Measurements from ENCODE around the gene TSACC. TPM values are rescaled to one million over a fixed set of nuclear protein-coding genes. Genes with fewer than 3 reads are reported as not detected.

The TSACC gene
- total RNA-seq, 4 donors from 2014 or later, result 1.2 to 8.3 TPM; not detected in 2

DNA sequence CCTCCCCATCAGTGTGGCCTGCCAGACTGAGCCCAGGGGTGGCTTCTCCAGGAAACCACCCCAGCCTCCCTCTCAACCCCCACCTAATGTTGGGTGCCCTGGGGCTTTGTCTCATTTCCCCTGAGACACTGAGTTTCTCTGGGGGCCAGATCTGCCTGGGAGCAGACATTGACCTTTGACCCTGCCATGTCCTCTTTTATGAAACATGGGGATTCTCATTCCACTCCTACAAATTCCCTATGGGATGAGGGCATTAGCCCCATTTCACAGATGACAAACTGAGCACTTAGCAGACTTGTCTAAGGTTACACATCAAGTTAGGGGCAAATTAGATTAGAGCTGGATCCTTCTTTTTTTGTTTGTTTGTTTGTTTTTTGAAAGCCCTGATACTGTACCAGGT, 54.8 kb downstream of the TSACC start:
- H3K27me3 ChIP-seq, result no peaks in the 10 kb centered on the region
- no peaks in the 10 kb centered on the region for H3K36me3 ChIP-seq
- H3K27ac ChIP-seq, result no peak overlapping the region
- no peak for DNase-seq
- no peaks in the 10 kb centered on the region for H3K4me1 ChIP-seq
- TF ChIP-seq, protein P1, sequence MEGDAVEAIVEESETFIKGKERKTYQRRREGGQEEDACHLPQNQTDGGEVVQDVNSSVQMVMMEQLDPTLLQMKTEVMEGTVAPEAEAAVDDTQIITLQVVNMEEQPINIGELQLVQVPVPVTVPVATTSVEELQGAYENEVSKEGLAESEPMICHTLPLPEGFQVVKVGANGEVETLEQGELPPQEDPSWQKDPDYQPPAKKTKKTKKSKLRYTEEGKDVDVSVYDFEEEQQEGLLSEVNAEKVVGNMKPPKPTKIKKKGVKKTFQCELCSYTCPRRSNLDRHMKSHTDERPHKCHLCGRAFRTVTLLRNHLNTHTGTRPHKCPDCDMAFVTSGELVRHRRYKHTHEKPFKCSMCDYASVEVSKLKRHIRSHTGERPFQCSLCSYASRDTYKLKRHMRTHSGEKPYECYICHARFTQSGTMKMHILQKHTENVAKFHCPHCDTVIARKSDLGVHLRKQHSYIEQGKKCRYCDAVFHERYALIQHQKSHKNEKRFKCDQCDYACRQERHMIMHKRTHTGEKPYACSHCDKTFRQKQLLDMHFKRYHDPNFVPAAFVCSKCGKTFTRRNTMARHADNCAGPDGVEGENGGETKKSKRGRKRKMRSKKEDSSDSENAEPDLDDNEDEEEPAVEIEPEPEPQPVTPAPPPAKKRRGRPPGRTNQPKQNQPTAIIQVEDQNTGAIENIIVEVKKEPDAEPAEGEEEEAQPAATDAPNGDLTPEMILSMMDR (IDR thresholded peaks at IDR 0.05), result no peak
- TF ChIP-seq POLR2A (IDR thresholded peaks at IDR 0.05), result no peak
- intact Hi-C loops (cut with DNase I), result no loop called here
- no peak overlapping the region for H3K4me3 ChIP-seq (replicated peaks in 1 of 3)
- H3K9me3 ChIP-seq, result no peaks in the 10 kb centered on the region

DNA sequence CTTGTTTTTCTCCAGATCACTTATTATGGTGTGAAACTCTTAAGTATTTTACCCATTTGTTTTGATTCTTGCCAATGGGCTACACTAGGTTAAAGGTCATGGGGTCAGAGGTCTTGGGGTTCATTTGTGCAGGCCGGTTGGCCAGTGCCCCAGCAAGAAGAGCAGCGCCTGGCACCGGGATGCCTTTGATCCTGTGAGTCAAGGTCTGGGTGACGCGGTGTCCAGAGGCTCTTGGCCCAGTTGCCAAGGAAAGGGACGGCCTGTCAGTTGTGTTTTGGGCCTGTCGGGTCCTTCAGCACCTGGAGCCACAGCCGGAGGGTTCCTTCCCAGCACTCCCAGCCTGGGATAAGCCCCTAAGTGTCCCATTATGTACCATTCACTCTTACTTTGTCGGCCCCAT, 55.8 kb downstream of the TSACC start:
- DNase-seq, result no peak
- Histone ChIP-seq H3K27ac (no peak overlapping the region), H3K36me3 (no peaks in the 10 kb centered on the region), H3K4me3 (replicated peaks in 1 of 3) (no peak overlapping the region), H3K4me1 (no peaks in the 10 kb centered on the region), H3K9me3 (no peaks in the 10 kb centered on the region), H3K27me3 (no peaks in the 10 kb centered on the region)
- intact Hi-C loops (cut with DNase I), result no loop called here
- TF ChIP-seq, protein P1 (IDR thresholded peaks at IDR 0.05), result no peak
- TF ChIP-seq POLR2A (IDR thresholded peaks at IDR 0.05), result no peak
- WGBS, 2 donors, result 89 to 91% methylated on average over 9 of the region's 9 CpGs

DNA sequence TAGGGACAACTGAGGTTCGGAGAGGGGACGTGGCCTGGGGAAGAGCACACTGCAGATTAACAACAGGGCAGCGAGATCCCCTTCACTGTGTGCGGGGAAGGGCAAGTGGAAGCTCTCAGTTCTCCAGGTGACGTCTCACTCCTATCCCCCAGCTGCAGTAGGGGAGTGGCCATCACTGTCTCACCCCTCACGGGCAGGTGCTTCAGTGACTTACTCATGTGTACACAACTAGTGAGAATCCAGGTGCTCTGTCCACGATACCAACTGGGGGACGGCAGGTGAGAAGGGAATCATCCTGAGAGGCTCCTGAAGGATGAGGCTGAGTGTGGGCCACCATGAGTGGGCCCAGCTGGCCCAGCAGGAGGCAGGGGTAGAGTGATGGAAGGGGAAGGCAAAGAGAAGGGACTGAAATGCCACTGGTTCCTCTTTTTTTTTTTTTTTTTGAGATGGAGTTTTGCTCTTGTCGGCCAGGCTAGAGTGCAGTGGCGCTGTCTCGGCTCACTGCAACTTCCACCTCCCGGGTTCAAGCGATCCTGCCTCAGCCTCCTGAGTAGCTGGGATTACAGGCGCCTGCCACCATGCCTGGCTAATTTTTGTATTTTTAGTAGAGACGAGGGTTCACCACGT, 56.6 kb downstream of the TSACC start:
- H3K36me3 ChIP-seq, result no peaks in the 10 kb centered on the region
- DNase-seq, result no peak
- no peak overlapping the region for H3K27ac ChIP-seq
- no peaks in the 10 kb centered on the region for H3K27me3 ChIP-seq
- H3K9me3 ChIP-seq, result no peaks in the 10 kb centered on the region
- 69 to 70% methylated on average over 10 to 16 of the region's 16 CpGs for WGBS, 2 donors
- no peaks in the 10 kb centered on the region for H3K4me1 ChIP-seq
- TF ChIP-seq, protein P1 (IDR thresholded peaks at IDR 0.05), result no peak
- no peak for TF ChIP-seq POLR2A (IDR thresholded peaks at IDR 0.05)
- intact Hi-C loops (cut with DNase I), result no loop called here
- H3K4me3 ChIP-seq (replicated peaks in 1 of 3), result no peak overlapping the region

Other genes starting within 250 kb of the TSACC start
- gene LMNA, start 223.8 kb upstream of the TSACC start, total RNA-seq, result 100 to 1,000 TPM; 235 to 412 (median 327) TPM
- 10 to 100 TPM; 21.5 to 50.8 (median 37.5) TPM for gene SEMA4A, start 184.9 kb upstream of the TSACC start, total RNA-seq
- 10 to 100 TPM; 14.5 to 19.7 (median 17.7) TPM for gene SLC25A44, start 144.4 kb upstream of the TSACC start, total RNA-seq
- 100 to 1,000 TPM in 3 of 4 donors, 10 to 100 TPM in 1; 73.6 to 121 (median 107) TPM for gene PMF1, start 125.5 kb upstream of the TSACC start, total RNA-seq
- 1 to 10 TPM in 3 of 4 donors, not detected in 1; 1.0 to 4.4 (median 1.3) TPM for gene BGLAP, start 96.3 kb upstream of the TSACC start, total RNA-seq
- gene PAQR6, start 90.5 kb upstream of the TSACC start, total RNA-seq, result 1 to 10 TPM in 2 of 4 donors, under 1 TPM in 2; 0.63 to 2.3 (median 1.3) TPM
- gene SMG5, start 55.7 kb upstream of the TSACC start, total RNA-seq, result 10 to 100 TPM; 57.2 to 89.0 (median 76.1) TPM
- gene TMEM79, start 54.2 kb upstream of the TSACC start, total RNA-seq, result 1 to 10 TPM in 3 of 4 donors, under 1 TPM in 1; 0.96 to 2.2 (median 1.7) TPM
- 10 to 100 TPM; 43.3 to 56.1 (median 49.8) TPM for gene GLMP, start 42.8 kb upstream of the TSACC start, total RNA-seq
- gene VHLL, start 39.2 kb upstream of the TSACC start, total RNA-seq, result not detected
- 100 to 1,000 TPM; 121 to 214 (median 170) TPM for gene CCT3, start 234 bp upstream of the TSACC start, total RNA-seq
- gene RHBG, start 30.7 kb downstream of the TSACC start, total RNA-seq, result not detected
- gene MEF2D, start 162.2 kb downstream of the TSACC start, total RNA-seq, result 10 to 100 TPM; 26.4 to 80.6 (median 32.0) TPM
- 1 to 10 TPM in 1 of 4 donors, under 1 TPM in 3; 0.15 to 1.4 (median 0.50) TPM for gene IQGAP3, start 234.0 kb downstream of the TSACC start, total RNA-seq
- under 1 TPM in 2 of 4 donors, not detected in 2; 0.27 to 0.67 TPM for gene TTC24, start 241.2 kb downstream of the TSACC start, total RNA-seq

Data from thyroid gland (tissue), 4 donors.